ENCODE data around the gene CNTNAP5. TPM values are rescaled to one million over a fixed set of nuclear protein-coding genes. Genes with fewer than 3 reads are reported as not detected.

CNTNAP5 gene
- total RNA-seq, 2 donors from 2014 or later: not detected

DNA sequence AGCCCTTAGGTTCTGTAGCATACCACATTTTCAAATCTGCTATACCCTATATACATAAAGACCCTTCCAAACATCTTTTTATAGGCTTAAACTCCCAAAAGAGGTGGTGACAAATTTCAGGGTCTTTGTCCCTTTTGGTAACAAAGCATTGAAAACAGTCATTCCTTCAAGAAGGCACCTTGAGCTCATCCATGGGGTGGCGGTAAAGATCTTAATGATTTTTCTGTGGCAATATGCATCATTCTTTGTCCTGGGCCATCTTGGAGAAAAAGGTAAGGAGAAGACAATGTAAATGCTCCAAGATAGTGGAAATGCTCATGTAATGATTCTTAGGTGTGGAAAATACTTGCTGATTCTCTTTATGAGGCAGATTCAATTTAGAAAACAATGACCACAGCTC is 890.5 kb downstream of the CNTNAP5 start:
- no peak overlapping the region for H3K27ac ChIP-seq
- no peaks in the 10 kb centered on the region for H3K9me3 ChIP-seq
- H3K36me3 ChIP-seq: no peaks in the 10 kb centered on the region
- TF ChIP-seq, protein P1, sequence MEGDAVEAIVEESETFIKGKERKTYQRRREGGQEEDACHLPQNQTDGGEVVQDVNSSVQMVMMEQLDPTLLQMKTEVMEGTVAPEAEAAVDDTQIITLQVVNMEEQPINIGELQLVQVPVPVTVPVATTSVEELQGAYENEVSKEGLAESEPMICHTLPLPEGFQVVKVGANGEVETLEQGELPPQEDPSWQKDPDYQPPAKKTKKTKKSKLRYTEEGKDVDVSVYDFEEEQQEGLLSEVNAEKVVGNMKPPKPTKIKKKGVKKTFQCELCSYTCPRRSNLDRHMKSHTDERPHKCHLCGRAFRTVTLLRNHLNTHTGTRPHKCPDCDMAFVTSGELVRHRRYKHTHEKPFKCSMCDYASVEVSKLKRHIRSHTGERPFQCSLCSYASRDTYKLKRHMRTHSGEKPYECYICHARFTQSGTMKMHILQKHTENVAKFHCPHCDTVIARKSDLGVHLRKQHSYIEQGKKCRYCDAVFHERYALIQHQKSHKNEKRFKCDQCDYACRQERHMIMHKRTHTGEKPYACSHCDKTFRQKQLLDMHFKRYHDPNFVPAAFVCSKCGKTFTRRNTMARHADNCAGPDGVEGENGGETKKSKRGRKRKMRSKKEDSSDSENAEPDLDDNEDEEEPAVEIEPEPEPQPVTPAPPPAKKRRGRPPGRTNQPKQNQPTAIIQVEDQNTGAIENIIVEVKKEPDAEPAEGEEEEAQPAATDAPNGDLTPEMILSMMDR (IDR thresholded peaks at IDR 0.05): no peak
- H3K27me3 ChIP-seq (replicated peaks; ENCODE audit: insufficient read depth): no peaks in the 10 kb centered on the region
- H3K4me1 ChIP-seq (ENCODE audit: control insufficient read depth in 1 of 2, low read depth in 2 of 2): no peaks in the 10 kb centered on the region
- no peak for ATAC-seq (ENCODE audit: insufficient number of reproducible peaks, low FRiP score, low read depth)
- no peak overlapping the region for H3K4me3 ChIP-seq
- no peak for DNase-seq (ENCODE audit: low spot score)

DNA sequence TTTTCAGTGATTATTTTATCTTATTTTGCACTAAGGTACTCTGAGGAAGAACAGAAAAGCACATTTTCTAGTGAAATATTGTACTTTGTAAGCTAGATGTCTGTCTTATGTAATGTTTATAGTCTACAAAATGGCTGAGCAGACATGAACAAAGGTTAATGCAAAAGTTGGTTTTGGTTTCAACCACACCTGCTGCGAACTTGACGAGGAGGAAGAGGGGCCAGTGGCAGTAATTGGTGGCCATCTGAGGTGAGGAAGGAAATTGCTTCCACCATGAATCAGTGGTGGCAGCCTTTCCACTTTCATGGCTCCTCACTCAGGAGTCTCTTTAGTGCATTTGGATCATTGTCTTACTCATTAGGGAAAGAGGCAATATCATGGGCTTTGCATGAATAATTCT is 894.2 kb downstream of the CNTNAP5 start:
- no peak for ATAC-seq (ENCODE audit: insufficient number of reproducible peaks, low FRiP score, low read depth)
- TF ChIP-seq, protein P1 (IDR thresholded peaks at IDR 0.05): no peak
- H3K9me3 ChIP-seq: no peaks in the 10 kb centered on the region
- DNase-seq (ENCODE audit: low spot score): no peak
- H3K27ac ChIP-seq: no peak overlapping the region
- no peaks in the 10 kb centered on the region for H3K4me1 ChIP-seq (ENCODE audit: control insufficient read depth in 1 of 2, low read depth in 2 of 2)
- H3K4me3 ChIP-seq: no peak overlapping the region
- H3K27me3 ChIP-seq (replicated peaks; ENCODE audit: insufficient read depth): no peaks in the 10 kb centered on the region
- H3K36me3 ChIP-seq: no peaks in the 10 kb centered on the region

DNA sequence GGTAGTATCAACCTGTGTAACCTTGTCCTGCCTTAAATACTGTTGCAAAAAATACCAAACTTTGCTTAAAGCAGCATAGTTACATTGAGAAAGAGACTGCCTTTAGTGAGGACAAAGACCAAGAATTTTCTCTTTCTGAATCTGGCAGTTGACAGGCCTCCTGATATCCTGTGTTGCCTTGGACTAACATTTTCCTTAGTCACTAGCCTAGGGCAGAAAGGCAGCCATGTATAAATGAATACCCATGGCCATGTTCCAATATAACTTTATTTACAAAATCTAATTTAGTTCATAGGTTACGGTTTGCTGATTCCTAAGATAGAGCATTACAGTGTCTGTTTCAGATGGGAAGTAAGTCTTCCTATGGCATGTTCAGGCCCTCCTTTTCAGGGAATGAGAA is 895.4 kb downstream of the CNTNAP5 start:
- DNase-seq (ENCODE audit: low spot score): no peak
- Histone ChIP-seq H3K4me1 (ENCODE audit: control insufficient read depth in 1 of 2, low read depth in 2 of 2) (no peaks in the 10 kb centered on the region), H3K27ac (no peak overlapping the region)

DNA sequence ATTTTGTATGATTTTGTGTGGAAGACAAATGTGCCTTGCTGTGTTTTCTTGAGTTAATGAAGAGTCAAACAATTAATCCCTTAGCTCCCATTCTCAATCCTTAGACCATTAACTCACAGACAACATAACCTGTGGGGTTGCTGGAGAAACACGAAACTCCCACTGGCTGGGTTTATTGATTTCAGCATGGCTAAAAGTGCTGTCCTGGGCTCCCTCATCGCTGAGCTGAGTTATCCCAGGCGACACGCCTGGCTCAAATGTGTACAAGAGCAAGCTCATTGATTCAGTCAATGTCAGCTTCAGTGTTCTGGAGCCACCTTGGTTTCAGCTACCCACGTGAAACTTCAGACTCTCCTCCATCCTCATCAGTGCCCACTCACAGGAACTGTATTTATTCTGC is 896.1 kb downstream of the CNTNAP5 start:
- TF ChIP-seq, protein P1 (IDR thresholded peaks at IDR 0.05): no peak
- Histone ChIP-seq H3K4me1 (ENCODE audit: control insufficient read depth in 1 of 2, low read depth in 2 of 2) (no peaks in the 10 kb centered on the region), H3K27ac (no peak overlapping the region), H3K9me3 (no peaks in the 10 kb centered on the region), H3K27me3 (replicated peaks; ENCODE audit: insufficient read depth) (no peaks in the 10 kb centered on the region), H3K36me3 (no peaks in the 10 kb centered on the region), H3K4me3 (no peak overlapping the region)
- DNase-seq (ENCODE audit: low spot score) (no peak), ATAC-seq (ENCODE audit: insufficient number of reproducible peaks, low FRiP score, low read depth) (no peak)

More for the DNA sequence above, 895.4 kb downstream of the CNTNAP5 start:
- no peaks in the 10 kb centered on the region for H3K36me3 ChIP-seq
- no peak overlapping the region for H3K4me3 ChIP-seq
- no peaks in the 10 kb centered on the region for H3K9me3 ChIP-seq
- TF ChIP-seq, protein P1 (IDR thresholded peaks at IDR 0.05): no peak
- ATAC-seq (ENCODE audit: insufficient number of reproducible peaks, low FRiP score, low read depth): no peak
- no peaks in the 10 kb centered on the region for H3K27me3 ChIP-seq (replicated peaks; ENCODE audit: insufficient read depth)

DNA sequence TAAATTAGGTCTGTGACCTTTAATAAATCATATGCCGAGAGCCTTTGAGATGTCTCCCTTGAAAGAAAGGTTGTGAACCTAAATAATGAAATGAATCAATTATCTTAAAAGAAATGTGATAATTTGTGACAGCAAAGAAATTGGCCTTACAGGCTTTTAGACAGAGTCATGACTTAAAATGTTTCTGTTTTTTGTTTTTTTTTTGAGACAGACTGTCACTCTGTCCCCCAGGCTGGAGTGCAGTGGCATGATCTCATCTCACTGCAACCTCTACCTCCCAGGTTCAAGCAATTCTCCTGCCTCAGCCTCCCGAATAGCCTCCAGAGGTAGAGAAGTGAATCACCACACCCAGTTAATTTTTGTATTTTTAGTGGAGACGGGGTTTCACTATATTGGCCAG is 898.0 kb downstream of the CNTNAP5 start:
- no peak for ATAC-seq (ENCODE audit: insufficient number of reproducible peaks, low FRiP score, low read depth)
- Histone ChIP-seq H3K9me3 (no peaks in the 10 kb centered on the region), H3K27me3 (replicated peaks; ENCODE audit: insufficient read depth) (no peaks in the 10 kb centered on the region), H3K4me3 (no peak overlapping the region), H3K36me3 (no peaks in the 10 kb centered on the region), H3K4me1 (ENCODE audit: control insufficient read depth in 1 of 2, low read depth in 2 of 2) (no peaks in the 10 kb centered on the region), H3K27ac (no peak overlapping the region)
- TF ChIP-seq, protein P1 (IDR thresholded peaks at IDR 0.05): no peak
- no peak for DNase-seq (ENCODE audit: low spot score)
